Measurements from ENCODE around the gene ZNF579. TPM values are rescaled to one million over a fixed set of nuclear protein-coding genes. Genes with fewer than 3 reads are reported as not detected.
A peak's percentile ranks its signal among the peaks of the same experiment; 100 is the strongest.

The ZNF579 gene
- total and polyA plus RNA-seq, 2 of the 8 experiments (the other 6 are each of a cell fraction or from before 2014, with no cell fraction given) = 10.0 to 18.9 TPM

GRCh38 chr19:55624109-55625003 lies 43.7 kb upstream of the ZNF579 start, which contains the start of gene ZNF784 (continued):
- TF ChIP-seq FOSL1 (IDR thresholded peaks at IDR 0.05; ENCODE audit: insufficient read depth, low read depth, low read length) = no peak
- no peak for TF ChIP-seq HDAC6 (IDR thresholded peaks at IDR 0.05; ENCODE audit: low read depth, low read length)
- no peak for TF ChIP-seq MAX (IDR thresholded peaks at IDR 0.05)
- no peak for TF ChIP-seq MAFK (IDR thresholded peaks at IDR 0.05; ENCODE audit: low read depth, low read length)
- TF ChIP-seq ASH2L (IDR thresholded peaks at IDR 0.05; ENCODE audit: low read length) = peak; percentile 40
- peak; percentile 73; the same call in 1 of the 2 replicates for TF ChIP-seq SP4 (IDR thresholded peaks at IDR 0.05; ENCODE audit: low read length)
- no peak for TF ChIP-seq KDM1A (IDR thresholded peaks at IDR 0.05; ENCODE audit: borderline replicate concordance, low read length)

All from H1 (cell line).